Panc1 (cell line): Measurements from ENCODE around the gene ITGB2.

Experiments
- POLR2AphosphoS5 ChIP-seq: IDR thresholded peaks from 2 replicates; pipeline ENCODE4 v1.6.1; 2012; ENCODE audit warnings: mild to moderate bottlenecking, low read depth, low read length, moderate library complexity
- SIN3A ChIP-seq: IDR thresholded peaks from 2 replicates; pipeline ENCODE4 v1.6.1; 2012; ENCODE audit warnings: low read depth, mild to moderate bottlenecking, low read length, moderate library complexity, borderline replicate concordance; ENCODE audit not compliant: insufficient read depth
- TCF7L2 ChIP-seq: IDR thresholded peaks from 2 replicates; pipeline ENCODE4 v1.6.1; 2011; ENCODE audit warnings: mild to moderate bottlenecking, low read depth, low read length, inconsistent platforms
- TF ChIP-seq, protein P1 (sequence below): fragments of 450-650 bp; IDR thresholded peaks from 2 replicates; pipeline ENCODE4 v1.5.1; 2017; ENCODE audit warnings: mild to moderate bottlenecking
- TF ChIP-seq, protein P2 (sequence below), 2 experiments: IDR thresholded peaks; 2 replicates each; pipeline ENCODE4 v1.6.1; 2011 to 2012; ENCODE audit warnings: low read depth in 2 of 2, control low read depth in 1 of 2, low read length in 1 of 2, mild to moderate bottlenecking in 1 of 2, moderate library complexity in 1 of 2; ENCODE audit not compliant: insufficient read depth in 1 of 2

DNA sequence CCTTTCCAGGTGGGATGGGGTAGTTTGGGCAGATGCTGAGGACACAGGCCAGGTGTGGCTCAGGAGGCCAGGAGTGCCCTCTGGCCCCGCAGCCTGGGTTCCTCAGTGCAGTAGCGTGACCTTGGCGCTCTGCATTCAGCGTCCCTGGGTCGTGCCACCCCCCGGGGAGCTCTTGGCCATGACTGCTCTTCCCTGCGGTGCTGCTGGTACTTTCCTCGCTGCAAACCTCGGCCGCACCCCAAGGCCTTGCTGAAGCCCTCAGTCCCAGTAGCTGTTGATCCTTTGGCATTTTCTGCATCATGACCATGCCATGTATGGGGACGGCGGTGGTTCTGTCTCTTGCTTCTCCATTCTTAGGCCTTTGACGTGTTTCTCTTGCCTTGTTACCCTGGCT is 32.9 kb upstream of the ITGB2 start:
- TF ChIP-seq, protein P1, sequence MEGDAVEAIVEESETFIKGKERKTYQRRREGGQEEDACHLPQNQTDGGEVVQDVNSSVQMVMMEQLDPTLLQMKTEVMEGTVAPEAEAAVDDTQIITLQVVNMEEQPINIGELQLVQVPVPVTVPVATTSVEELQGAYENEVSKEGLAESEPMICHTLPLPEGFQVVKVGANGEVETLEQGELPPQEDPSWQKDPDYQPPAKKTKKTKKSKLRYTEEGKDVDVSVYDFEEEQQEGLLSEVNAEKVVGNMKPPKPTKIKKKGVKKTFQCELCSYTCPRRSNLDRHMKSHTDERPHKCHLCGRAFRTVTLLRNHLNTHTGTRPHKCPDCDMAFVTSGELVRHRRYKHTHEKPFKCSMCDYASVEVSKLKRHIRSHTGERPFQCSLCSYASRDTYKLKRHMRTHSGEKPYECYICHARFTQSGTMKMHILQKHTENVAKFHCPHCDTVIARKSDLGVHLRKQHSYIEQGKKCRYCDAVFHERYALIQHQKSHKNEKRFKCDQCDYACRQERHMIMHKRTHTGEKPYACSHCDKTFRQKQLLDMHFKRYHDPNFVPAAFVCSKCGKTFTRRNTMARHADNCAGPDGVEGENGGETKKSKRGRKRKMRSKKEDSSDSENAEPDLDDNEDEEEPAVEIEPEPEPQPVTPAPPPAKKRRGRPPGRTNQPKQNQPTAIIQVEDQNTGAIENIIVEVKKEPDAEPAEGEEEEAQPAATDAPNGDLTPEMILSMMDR: no peak
- TF ChIP-seq SIN3A: no peak
- TF ChIP-seq POLR2AphosphoS5: no peak
- TF ChIP-seq, protein P2, sequence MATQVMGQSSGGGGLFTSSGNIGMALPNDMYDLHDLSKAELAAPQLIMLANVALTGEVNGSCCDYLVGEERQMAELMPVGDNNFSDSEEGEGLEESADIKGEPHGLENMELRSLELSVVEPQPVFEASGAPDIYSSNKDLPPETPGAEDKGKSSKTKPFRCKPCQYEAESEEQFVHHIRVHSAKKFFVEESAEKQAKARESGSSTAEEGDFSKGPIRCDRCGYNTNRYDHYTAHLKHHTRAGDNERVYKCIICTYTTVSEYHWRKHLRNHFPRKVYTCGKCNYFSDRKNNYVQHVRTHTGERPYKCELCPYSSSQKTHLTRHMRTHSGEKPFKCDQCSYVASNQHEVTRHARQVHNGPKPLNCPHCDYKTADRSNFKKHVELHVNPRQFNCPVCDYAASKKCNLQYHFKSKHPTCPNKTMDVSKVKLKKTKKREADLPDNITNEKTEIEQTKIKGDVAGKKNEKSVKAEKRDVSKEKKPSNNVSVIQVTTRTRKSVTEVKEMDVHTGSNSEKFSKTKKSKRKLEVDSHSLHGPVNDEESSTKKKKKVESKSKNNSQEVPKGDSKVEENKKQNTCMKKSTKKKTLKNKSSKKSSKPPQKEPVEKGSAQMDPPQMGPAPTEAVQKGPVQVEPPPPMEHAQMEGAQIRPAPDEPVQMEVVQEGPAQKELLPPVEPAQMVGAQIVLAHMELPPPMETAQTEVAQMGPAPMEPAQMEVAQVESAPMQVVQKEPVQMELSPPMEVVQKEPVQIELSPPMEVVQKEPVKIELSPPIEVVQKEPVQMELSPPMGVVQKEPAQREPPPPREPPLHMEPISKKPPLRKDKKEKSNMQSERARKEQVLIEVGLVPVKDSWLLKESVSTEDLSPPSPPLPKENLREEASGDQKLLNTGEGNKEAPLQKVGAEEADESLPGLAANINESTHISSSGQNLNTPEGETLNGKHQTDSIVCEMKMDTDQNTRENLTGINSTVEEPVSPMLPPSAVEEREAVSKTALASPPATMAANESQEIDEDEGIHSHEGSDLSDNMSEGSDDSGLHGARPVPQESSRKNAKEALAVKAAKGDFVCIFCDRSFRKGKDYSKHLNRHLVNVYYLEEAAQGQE (IDR thresholded peaks at IDR 0.05; ENCODE audit: insufficient read depth in 1 of 2, low read depth in 2 of 2, low read length in 1 of 2): no peak
- TF ChIP-seq TCF7L2: no peak
